Iris pigment epithelial cell (primary cell): ENCODE data around the gene ACAD11.

Source experiments
- DNase-seq: peaks from one replicate; pipeline ENCODE4 v3.0.0-alpha.2; 2011; ENCODE audit warnings: low read depth

The ACAD11 gene

DNA sequence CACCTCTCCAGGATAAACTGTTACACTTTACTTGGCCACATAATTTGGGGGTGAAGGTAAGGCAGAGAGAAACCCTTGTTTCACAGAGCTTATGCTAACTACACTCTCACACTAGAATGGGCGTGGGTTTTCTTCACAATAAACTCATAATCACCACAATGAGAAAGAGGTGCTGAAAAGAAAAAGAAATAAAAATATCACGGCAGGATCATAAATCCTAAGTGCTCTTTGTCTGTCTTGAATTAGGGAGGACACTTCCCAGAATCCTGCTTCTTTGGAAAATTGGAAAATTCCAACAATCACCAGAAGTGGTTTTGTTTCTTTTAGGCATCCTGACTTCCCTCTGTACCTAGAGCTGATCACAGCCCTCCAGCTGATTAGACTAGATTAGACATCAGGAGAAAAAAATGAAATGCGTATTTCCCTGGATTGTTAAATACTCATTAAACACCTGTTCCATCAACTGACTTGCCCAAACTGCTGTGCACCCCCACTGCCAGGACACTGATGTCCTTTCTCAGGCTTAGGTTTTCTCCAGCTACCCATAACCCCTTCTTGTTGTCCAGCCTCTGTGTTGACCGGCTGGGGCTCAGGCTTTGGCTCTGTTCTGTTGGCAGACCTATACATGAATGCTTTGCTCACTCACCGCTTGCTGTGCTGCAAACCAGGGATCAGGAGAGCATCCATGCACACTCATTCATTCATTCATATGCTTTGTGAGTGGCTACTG, 104.1 kb downstream of the ACAD11 start:
- no peak for DNase-seq

DNA sequence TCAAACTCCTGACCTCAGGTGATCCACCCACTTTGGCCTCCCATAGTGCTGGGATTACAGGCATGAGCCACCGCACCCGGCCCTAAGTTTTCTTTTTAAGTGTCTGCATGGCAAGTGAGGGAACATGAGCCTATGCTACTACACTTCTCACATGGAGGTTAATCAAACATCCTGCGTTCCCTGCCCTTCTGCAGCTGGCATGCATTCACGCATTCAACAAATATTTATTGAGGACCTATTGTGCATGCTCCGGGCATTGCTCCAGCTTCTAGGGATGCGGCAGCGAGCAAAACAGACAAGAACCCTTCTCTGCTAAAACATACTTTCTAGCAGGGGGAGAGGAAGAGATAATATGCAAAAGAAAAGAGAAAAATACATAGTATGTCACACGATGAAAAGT, 105.2 kb downstream of the ACAD11 start:
- DNase-seq = no peak

DNA sequence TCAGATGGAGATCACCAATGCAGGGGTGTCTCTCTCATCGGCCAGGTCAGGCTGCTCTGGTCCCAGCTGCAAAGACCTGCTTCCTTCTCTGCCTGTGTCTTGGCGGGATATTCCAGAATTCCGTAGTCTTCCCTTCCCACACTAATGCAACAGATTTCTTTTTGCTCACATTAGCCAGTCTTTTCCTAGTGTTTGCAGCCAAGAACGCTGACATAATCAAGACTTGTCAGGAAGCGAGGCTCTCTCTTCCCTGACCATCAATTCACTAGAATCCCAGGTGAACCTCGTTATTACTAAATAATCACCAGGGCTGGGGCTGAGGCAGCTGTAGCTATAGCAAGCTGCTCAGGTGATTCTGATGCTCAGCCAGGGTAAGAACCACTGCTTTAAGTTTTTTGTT, 105.8 kb downstream of the ACAD11 start:
- DNase-seq = no peak

DNA sequence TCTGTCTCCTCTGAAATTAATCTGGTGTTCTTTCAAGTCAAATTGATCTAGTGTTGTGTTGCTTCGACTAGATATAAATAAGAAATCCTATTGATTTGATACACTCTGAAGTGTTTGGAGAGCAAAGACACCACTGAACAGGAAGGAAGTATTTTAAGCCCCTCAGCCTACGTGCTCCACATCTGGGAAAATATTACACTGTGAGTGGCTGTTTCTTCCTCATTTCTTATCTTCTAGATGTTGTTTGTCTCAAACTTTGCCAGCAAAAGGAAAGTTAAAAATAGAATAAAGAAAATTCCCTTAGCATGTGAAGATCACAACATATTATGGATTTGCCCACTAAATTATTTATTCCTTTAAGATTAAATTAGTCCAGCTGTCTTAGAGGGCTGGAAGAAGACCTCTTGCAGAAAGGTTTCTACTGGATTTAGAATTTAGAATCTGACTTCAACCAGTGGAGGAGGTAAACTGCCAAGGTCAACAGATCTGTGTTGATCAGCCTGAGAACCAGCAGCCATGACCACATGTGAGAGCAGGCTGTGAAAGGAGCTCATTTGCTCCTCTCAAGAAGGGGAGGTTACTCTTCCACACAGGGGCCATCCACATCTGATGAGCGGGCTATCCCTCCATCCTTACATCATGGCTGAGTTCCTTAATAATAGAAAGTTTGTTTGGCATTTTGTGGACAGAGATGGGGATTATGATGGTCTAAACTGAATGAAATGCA, 108.9 kb downstream of the ACAD11 start:
- DNase-seq = peak; percentile 37

DNA sequence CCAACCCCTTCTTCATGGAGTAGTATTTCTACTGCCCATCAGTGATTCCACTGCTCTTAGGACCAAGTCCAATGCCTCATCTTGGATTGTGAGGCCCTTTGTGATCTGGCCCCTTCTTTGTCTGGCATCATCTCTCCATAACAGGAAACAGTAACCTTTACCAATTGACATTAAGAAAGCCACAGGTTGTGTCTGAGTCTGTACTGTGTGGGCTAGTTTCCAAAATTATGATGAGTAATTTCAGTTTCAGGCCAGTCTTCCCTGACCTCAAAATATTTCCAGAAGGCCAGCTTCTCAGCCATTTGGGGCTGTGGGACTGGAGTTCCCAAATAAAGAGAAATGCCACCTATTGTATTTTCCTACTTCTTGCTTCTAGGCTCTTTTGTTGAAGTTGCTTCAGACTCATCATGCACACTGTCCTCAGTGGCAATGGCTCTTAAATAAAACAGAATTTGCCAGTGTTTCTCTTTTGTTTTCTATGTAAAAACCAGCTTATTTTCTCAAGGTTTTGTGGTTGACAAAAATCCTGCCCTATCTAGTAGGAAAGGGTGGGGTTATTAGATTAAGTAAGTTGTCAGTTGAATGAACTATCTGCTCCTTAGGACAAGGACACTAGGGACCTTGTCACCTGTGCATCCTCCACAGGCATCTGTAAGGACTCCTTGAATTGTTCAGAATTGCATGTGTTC, 109.6 kb downstream of the ACAD11 start:
- peak; percentile 80 for DNase-seq

DNA sequence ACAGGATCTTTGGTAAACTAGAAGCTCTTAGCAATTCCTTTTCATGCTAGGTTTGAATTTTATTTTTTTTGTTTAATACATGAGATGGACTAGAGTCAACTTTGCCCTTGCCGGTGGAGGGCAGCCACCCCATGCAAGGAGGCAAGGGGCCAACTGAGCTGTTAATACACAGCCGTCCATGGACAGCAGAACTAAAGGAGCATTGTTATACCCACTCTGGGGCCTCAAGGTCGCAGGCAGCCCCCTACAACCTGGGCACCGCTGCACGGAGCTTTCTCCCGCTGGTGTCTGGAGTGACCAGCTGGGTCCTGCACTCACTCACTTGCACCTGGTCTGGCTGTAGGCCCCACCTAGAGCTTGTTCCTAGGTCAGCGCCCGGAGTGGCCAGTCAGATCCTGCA, 110.4 kb downstream of the ACAD11 start:
- no peak for DNase-seq

DNA sequence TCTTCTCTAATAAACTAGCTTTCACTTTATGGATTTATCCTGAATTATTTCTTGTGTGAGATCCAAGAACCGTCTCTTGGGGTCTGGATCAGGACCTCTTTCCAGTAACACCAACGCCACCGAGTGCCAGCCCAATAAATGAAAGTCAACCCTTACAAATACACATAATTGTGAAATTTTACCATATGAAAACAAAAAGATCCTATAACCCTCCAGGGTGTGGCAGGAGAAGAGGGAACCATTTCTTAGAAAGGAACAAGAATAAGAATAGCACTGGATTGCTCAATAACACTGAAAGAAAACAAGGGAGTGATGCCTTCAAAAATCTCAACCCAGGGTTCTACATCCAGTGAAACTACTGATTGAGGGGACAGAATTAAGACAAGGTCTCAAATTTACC, 114.1 kb downstream of the ACAD11 start:
- DNase-seq = no peak

DNA sequence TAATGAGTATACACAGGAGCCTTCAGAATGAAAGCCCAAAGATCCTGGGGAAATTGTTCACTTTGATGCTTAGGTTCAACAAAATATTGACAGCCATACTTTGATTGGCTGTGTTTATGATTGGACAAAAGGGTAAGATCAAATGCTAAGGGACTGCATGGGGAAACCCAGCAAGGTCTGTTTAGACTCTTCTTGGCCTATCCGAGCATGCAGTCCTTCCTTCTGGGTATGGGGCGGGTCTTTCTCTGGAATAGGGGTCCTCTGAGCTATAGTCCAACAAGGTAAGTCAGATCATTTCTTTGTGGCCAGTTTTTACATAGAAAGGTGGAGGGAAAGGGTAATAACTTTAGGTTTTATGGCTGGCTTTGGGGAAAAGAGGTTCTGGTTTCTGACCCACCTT, 115.5 kb downstream of the ACAD11 start:
- no peak for DNase-seq

DNA sequence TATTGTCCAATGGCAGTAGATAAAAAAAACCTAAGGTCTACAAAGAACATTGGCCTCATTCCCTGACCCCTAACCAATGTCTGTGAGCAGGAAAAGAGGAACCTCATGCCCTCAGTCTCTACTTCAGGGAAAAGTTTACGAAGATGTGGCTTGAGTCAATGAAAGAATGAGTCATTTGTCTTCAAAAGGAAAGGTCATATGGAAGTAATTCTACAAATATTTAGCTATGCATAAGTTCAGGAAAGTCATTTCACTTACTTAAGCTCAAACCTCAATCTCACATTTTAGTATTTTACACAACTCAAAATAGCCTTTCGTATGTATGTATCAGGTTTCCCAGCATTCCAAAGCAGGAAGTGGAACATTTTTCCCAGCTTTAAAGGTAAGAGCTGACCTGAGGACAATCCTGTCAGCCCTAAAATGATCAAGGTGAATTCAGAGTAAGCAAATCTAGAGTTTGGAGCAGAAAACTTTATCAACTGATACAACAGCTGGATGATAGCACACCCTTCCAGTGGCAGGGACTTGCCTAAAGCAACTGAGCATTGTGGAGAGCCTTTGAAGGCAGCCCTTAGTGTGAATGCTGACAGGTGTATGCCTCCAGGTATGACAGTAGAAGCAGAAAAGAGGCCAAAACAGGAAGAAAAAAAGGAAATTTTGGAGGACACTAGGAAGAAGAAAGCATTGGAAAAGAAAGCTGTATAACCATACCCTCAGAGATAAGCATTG, 116.4 kb downstream of the ACAD11 start:
- peak; percentile 96 for DNase-seq

DNA sequence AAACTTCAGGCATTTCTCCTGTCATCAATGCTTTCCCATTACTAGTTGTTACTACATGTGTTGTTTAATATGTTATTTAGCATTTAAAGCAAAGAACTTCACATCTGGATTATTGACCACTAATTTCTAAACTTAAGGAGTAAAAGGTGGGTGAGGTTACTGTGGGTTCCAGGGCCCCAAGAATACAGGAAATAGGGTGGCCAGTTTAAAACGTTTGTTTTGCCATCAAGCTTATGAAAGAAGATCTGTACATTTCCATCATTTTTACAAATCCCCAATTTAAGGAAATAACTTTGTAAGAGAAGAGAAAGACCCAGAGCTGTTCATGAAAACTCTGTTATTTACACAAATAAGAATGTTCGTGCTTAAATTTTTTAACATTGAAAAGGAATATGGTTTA, 117.0 kb downstream of the ACAD11 start:
- DNase-seq = no peak

DNA sequence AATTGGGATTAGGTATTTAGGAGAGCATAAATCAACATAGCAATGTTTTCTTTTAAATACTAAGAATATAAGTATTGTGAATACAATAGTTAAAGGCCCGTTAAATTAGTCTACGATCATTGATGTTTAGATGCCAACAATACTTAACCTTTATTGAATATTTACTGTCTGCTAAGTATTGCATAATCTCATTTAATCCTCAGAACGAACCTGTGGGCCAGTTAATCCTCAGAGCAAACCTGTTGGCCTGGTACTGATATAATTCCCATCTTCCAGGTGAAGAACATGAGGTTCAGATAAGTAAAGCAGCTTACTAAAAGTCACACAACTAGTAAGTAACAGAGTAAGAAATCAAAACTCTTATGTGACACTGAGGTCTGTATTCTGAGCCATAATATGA, 119.9 kb downstream of the ACAD11 start:
- DNase-seq = no peak

DNA sequence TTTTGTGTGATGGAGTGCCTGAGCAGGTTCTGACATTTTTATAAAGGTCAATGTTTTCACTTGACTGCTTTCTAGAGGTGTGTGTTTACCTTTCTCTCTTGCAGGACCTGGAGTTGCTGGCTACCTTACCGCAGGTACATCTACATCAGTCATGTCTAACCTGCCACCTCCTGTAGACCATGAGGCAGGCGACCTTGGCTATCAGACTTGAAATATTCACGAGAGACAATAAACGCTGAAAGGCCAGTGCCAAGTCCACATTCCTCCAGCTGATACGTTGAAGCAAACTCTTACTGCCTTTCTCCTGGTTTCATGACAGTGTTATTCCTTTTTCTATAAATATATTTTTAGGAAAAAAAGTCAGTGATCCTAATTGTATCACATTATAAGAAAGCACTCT, 121.5 kb downstream of the ACAD11 start:
- no peak for DNase-seq

DNA sequence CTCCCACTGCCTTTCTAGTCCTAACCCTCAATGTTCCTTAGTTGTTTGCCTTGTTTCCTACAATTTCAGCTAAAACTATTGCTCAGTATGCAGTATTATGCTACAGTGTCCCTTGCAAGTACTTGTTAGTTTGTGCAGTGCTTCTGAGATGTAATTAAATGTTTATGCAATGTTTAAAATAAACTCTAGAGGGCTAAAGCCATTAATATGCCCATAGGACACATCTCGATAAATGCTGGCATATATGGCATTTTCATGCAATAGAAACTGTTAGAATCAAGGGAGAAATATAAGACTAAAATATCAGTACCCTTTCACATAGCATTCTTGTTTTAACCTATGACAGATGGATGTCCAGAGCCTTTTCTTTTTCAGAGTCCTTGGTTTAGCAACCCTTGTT, 122.3 kb downstream of the ACAD11 start:
- no peak for DNase-seq

DNA sequence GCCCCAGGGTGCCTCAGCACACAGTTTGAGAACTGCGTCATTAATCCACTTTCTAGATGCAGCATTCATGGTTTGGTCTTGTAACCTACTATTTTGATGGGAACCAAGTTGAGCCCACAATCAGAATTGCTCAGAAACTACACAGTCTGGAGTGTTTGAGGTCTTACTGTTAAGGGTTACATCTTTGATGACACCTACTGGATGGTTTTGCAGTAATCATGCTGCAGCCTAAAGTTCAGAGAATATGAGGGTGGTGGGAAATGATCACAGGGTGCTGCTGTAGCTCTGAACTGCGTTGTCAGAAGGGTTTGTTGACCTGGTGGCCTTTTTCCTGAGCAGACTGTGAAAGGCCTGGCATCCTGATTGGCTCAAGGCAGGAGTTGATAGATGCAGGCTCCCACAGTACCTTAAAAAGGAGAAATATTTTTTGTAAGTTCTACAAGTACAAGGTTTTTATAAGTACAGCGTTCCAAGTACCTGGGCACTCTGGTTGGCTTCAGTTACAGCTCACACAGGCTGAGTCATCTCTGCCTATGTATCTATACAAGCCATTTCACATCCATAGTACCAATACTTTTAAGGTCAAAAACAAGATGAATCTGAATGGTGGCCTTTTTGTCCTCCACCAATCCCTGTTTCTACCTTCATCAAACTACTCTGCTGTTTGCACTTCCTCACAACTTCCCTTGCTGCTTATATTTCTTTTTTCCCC, 123.0 kb downstream of the ACAD11 start:
- DNase-seq = peak; percentile 45

DNA sequence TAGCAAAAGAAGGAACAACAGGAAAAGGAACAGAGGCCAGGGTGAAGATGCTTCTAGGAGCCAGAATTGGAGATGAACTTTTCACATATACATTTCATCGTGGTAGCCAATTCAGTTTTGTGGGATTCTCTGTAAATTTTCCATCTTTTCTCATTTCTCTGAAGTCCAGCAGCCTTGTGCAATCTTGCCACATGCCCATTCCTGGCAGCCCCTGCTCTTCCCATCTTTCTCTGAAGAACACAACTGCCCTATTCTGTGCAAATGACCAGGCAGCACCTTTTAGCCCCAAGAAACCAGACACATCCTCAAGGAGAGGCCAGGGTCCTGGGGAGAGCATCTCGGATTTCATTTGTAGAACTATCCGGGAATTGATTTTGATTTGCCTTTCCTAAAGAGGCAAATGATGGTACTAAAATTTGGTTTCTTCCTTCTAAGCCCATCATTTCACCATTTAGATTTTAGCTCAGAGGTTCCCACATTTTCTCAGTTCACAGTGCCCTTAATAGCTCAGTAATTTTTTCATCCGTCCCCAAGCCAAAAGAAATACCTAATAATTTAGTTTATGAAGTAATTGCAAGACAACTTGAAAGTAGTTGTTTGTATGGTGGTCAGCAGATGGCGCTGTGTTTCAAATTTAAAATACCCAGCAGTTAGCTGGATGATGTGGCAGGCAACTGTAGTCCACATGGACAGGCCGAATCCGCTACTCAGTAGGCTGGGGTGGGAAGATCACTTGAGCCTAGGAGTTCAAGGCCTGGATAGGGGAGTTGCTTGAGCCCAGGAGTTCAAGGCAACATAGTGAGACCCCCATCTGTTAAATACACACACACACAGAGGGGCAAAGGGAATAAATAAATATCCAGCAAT, 123.8 kb downstream of the ACAD11 start:
- peak; percentile 89 for DNase-seq

DNA sequence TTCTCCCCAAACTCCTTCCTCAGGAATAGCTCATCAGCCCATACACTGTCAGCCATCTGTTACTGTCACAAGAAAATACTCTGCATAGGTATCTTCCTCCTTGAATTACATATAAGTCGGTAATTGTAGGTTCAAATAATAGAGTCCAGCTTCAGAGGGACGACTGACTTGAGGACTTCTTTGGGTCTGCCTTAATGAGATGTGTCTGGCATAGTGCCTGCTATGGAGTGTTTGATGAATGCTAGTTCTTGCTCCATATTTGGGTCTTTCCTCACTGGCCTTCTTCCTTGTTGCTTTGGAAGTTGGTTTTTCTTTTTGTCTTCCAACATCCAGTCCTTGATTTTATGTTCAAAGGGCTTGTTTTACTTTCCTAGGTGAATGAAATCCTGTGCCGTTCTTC, 129.0 kb downstream of the ACAD11 start:
- no peak for DNase-seq

DNA sequence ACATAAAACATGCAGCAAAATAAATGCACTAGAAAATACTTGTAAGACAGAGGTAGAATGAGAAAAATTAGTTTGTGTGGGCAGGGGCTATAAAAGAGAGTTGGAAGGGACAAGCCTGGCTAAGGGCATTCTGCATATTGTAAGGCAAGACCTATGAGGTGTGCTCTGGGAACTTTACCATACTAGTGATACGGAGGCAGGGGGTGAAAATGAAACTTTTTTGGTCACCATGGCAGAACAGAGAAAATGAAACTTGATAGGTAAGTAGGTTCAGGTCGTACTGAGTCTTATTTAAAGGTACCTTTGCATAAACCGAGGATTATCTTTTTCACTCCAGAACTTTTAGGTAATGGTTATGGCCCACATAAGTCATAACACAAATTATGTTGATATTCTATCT, 137.3 kb downstream of the ACAD11 start:
- no peak for DNase-seq

DNA sequence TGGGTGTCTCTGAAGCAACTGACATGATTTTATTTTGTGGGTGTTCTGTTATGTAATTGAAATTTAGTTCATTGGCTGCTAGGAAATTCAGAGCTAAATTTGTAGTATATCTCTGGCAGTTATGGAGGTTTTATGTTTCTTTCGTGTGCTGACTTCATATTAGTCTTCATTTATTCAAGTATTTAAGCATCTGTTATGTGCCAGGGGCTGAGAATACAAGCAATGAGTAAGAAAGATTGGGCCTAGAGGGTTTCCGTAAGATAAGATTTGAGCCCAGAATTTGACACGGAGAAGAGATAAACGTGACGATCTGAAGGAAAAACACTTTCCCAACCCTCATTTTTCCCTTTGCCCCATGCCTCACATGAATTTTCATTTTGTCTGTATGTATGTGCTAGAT, 137.7 kb downstream of the ACAD11 start:
- no peak for DNase-seq

DNA sequence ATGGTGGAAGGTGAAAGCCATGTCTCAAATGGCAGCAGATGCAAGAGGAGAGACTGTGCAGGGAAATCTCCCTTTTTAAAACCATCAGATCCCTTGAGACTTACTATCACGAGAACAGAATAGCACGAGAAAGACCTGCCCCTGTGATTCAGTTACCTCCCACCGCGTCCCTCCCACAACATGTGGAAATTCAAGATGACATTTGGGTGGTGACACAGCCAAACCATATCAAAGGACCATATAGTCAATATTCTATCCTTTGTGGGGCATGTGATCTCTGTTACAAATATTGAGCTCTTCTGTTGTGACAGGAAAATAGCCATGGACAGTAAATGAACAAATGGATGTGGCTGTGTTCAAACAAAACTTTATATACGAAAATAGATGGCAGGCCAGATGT, 139.7 kb downstream of the ACAD11 start:
- DNase-seq = no peak

DNA sequence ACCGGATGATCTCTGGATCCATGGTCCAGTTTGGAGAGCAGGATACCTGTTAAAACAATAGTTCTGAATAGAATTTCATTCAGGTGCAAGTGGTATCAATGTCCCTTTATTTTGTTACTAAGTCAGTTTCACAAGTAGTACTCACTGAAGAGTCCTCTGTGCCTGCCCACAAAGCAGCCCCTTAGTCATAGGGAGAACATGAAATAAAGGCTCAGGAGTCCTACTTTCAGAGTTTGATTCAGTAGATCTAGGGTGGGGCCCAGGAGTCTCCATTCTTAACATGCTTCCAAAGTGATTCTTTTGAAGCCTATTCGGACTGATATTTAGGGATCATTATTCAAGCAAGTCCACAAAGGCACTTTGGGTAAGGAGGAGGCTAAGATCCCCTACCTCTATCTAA, 142.3 kb downstream of the ACAD11 start:
- peak; percentile 26 for DNase-seq

DNA sequence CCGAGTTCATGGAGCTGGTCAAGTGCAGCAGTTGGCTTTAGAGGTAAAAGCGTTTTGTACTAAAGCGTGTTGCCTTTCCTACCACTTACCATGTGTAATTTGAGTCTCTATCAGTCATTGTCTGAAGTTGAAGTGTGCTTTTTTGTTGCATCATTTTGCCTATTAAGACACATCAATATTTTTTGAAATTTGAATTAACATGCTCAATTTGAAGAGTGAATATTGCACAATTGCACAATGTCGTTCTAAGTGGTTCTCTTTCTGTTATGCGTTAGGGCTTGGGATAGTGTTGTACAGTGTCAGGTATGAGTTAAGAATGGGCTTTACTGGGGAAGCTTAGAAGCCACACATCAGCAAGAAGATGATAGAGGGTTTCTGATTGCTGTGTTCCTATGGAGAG, 146.6 kb downstream of the ACAD11 start:
- no peak for DNase-seq
